GM12878 (cell line): ENCODE results near the gene GNAQ. TPM values are rescaled to one million over a fixed set of nuclear protein-coding genes. Genes with fewer than 3 reads are reported as not detected.

Source experiments
- ATAC-seq: fragments of 200-7000 bp; cut with Tn5 transposase; 3 replicates; pipeline ENCODE4 v1.9.1; 2020; ENCODE audit warnings: mild to moderate bottlenecking, moderate library complexity
- BruUV-seq: library from RNA; stranded (reverse); fragments of 400-500 nt; replicated peaks from 2 replicates; lab custom pipeline; 2021; lab: Mats Ljungman, UMichigan
- CTCF ChIA-PET: fragments of 300-600 bp; sonication (Branson Sonifier 250); formaldehyde crosslinking; extraction: SDS; loops from one replicate; lab custom pipeline; 2021; ENCODE audit warnings: inconsistent platforms; lab: Yijun Ruan, JAX
- POLR2A ChIA-PET: fragments of 350-600 bp; formaldehyde crosslinking; extraction: SDS; loops from one replicate; lab custom pipeline; 2021; ENCODE audit warnings: inconsistent platforms; lab: Charles Lee
- RAD21 ChIA-PET: fragments of 300-600 bp; sonication (Branson Sonifier 250); formaldehyde crosslinking; loops from one replicate; lab custom pipeline; 2023; ENCODE audit warnings: antibody characterized with exemption; ENCODE audit not compliant: unreplicated experiment; lab: Charles Lee
- SMC1A ChIA-PET: fragments of 300-600 bp; sonication (Branson Sonifier 250); formaldehyde crosslinking; loops from one replicate; lab custom pipeline; 2023; ENCODE audit not compliant: unreplicated experiment, uncharacterized antibody; lab: Charles Lee
- DNase-seq: peaks from one replicate; pipeline ENCODE4 v3.0.0-alpha.2; 2011; ENCODE audit warnings: low read depth, low spot score
- FAIRE-seq: peaks from 3 replicates; lab custom pipeline; 2011; peaks lifted over from hg19 to GRCh38; lab: Jason Lieb, UNC
- H2AFZ ChIP-seq: 2 replicates; pipeline ENCODE4 v1.6.0; 2011; ENCODE audit warnings: low read depth, low read length, control low read depth; ENCODE audit not compliant: control insufficient read depth
- H3K27ac ChIP-seq: 2 replicates; pipeline ENCODE4 v1.5.1; 2011; ENCODE audit warnings: control low read depth; ENCODE audit not compliant: control insufficient read depth, insufficient read depth
- H3K27me3 ChIP-seq, 2 experiments: replicated peaks in 1 of 2; 2 replicates each; pipeline versions ENCODE4 v1.6.0 to v1.6.1; 2011; ENCODE audit warnings: low read length in 1 of 2; ENCODE audit not compliant: control insufficient read depth in 2 of 2, insufficient read depth in 2 of 2
- H3K36me3 ChIP-seq, 2 experiments: 2 replicates each; pipeline ENCODE4 v1.5.1; 2011; ENCODE audit warnings: low read length in 1 of 2; ENCODE audit not compliant: control insufficient read depth in 2 of 2, insufficient read depth in 2 of 2
- H3K4me1 ChIP-seq: 2 replicates; pipeline ENCODE4 v1.6.1; 2011; ENCODE audit warnings: mild to moderate bottlenecking, low read length, moderate library complexity, mixed read lengths; ENCODE audit not compliant: control insufficient read depth, insufficient read depth
- H3K4me2 ChIP-seq: 2 replicates; pipeline ENCODE4 v1.6.0; 2011; ENCODE audit warnings: control low read depth; ENCODE audit not compliant: control insufficient read depth, insufficient read depth
- H3K4me3 ChIP-seq: fragments of 200-600 bp; sonication (generic); 2 replicates; pipeline ENCODE4 v1.5.1; 2016
- H3K79me2 ChIP-seq: 2 replicates; pipeline ENCODE4 v1.6.0; 2011; ENCODE audit warnings: low read length; ENCODE audit not compliant: control insufficient read depth, insufficient read depth
- H3K9ac ChIP-seq: 2 replicates; pipeline ENCODE4 v1.8.0; 2011; ENCODE audit warnings: low read length, control low read depth, mixed read lengths; ENCODE audit not compliant: control insufficient read depth, insufficient read depth
- H3K9me3 ChIP-seq: replicated peaks from 3 replicates; pipeline ENCODE4 v1.5.1; 2011; ENCODE audit warnings: mild to moderate bottlenecking, low read length; ENCODE audit not compliant: control insufficient read depth, insufficient read depth
- H4K20me1 ChIP-seq: 2 replicates; pipeline ENCODE4 v1.6.0; 2011; ENCODE audit not compliant: control insufficient read depth, insufficient read depth
- CHD4 ChIP-seq: fragments of 200-600 bp; sonication (generic); IDR thresholded peaks from 2 replicates; pipeline ENCODE4 v1.6.1; 2016; ENCODE audit warnings: mild to moderate bottlenecking
- RELA ChIP-seq: fragments of 450-650 bp; IDR thresholded peaks from 2 replicates; pipeline ENCODE4 v1.8.0; 2014; ENCODE audit warnings: borderline replicate concordance; ENCODE audit not compliant: partially characterized antibody
- SUPT20H ChIP-seq: IDR thresholded peaks from 2 replicates; pipeline ENCODE4 v1.6.1; 2011; ENCODE audit warnings: low read depth, mild to moderate bottlenecking, low read length, moderate library complexity, borderline replicate concordance; ENCODE audit not compliant: control insufficient read depth
- WGBS: methylation state at CpG from one replicate; pipeline ENCODE4 v1.1.6; 2016; ENCODE audit warnings: low lambda C conversion rate; ENCODE audit not compliant: insufficient replicate concordance, insufficient coverage; ENCODE audit errors: missing lambda C conversion rate; 5-methylcytosine and 5-hydroxymethylcytosine counted together
- in situ Hi-C: fragments of 300-500 bp; cut with MboI; formaldehyde crosslinking; loops from 9 replicates; pipeline ENCODE4 v1.14.3; 2018; ENCODE audit warnings: mixed read lengths
- intact Hi-C: fragments of 100-400 bp; cut with micrococcal nuclease; formaldehyde crosslinking; loops from one replicate; pipeline ENCODE4 v1.14.2; 2022; ENCODE audit not compliant: unreplicated experiment
- polyA plus RNA-seq, 11 experiments: library from polyadenylated mRNA; depleted of rRNA in 4 of 11; unstranded in 6 of 11; stranded (reverse) in 5 of 11; fragments of >200 nt; fragmentation: Nextera tagmentation in 4 of 11; fragmentation: Illumina TruSeq in 1 of 11; extraction: Ambion mirVana in 4 of 11; extraction: Trizol in 1 of 11; gene quantifications; 1 replicate in 1 of 11; 2 replicates in 10 of 11; pipeline versions ENCODE4 v1.2.1 to v1.2.3, GENCODE V29; 2011 to 2016; ENCODE audit warnings: inconsistent platforms in 2 of 11, missing spikeins in 2 of 11, low read depth in 1 of 11
- total RNA-seq, 4 experiments: library from RNA; depleted of rRNA in 3 of 4; stranded (reverse); fragments of >200 nt in 3 of 4; fragmentation: Illumina TruSeq in 1 of 4; extraction: Trizol in 1 of 4; gene quantifications; 2 replicates each; pipeline versions ENCODE4 v1.2.1 to v1.2.3, GENCODE V29; 2013 to 2021
- TF ChIP-seq, protein P1 (sequence below): fragments of 450-650 bp; formaldehyde crosslinking; IDR thresholded peaks from 2 replicates; pipeline ENCODE4 v1.4.0; 2020; ENCODE audit warnings: mild to moderate bottlenecking, moderate library complexity

Gene GNAQ
- total and polyA plus RNA-seq, 10 of the 15 experiments (the other 5 are each of a cell fraction or from before 2014, with no cell fraction given): 0.15 to 47.2 (median 0.49) TPM

DNA sequence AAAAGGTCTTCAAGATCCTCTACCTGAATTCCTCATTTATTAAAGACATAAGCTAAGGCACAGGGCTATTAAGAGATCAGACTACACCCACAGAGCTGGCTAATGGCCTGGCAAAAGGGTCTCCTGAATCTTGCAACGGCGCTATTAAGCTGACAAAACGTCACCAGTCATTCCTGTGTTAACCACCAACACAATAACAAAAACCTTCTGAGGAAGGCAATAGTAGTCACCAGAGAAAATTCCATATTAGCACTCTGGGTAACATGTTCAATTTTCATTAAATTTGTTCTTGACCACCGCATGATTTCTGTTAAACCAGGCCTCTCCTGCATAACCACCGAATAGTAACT, 77.0 kb downstream of the GNAQ start:
- ChIA-PET RAD21 (interaction anchor here (1.0 to 1.8 kb wide), 6 partner anchors 10 to 113 kb away, joined by 3 to 4 read pairs (median 4); no protein-coding TSS in a partner anchor), CTCF (interaction anchor here (1.3 to 1.9 kb wide), 2 partner anchors 22 to 62 kb away, joined by 3 to 6 read pairs; no protein-coding TSS in a partner anchor), POLR2A (no interaction called here), SMC1A (interaction anchor here (1.0 to 2.5 kb wide), 9 partner anchors 11 to 127 kb away, joined by 3 to 7 read pairs (median 4); no protein-coding TSS in a partner anchor)
- Histone ChIP-seq H2AFZ (no peak overlapping the region), H3K4me1 (no peaks in the 10 kb centered on the region), H3K27ac (no peak overlapping the region), H4K20me1 (no peaks in the 10 kb centered on the region), H3K36me3 (no peaks in the 10 kb centered on the region), H3K4me2 (no peak overlapping the region), H3K9ac (no peak overlapping the region), H3K79me2 (no peaks in the 10 kb centered on the region), H3K9me3 (no peaks in the 10 kb centered on the region), H3K4me3 (no peak overlapping the region), H3K27me3 (no peaks in the 10 kb centered on the region)
- TF ChIP-seq CHD4 (no peak), SUPT20H (no peak), RELA (no peak)
- TF ChIP-seq, protein P1, sequence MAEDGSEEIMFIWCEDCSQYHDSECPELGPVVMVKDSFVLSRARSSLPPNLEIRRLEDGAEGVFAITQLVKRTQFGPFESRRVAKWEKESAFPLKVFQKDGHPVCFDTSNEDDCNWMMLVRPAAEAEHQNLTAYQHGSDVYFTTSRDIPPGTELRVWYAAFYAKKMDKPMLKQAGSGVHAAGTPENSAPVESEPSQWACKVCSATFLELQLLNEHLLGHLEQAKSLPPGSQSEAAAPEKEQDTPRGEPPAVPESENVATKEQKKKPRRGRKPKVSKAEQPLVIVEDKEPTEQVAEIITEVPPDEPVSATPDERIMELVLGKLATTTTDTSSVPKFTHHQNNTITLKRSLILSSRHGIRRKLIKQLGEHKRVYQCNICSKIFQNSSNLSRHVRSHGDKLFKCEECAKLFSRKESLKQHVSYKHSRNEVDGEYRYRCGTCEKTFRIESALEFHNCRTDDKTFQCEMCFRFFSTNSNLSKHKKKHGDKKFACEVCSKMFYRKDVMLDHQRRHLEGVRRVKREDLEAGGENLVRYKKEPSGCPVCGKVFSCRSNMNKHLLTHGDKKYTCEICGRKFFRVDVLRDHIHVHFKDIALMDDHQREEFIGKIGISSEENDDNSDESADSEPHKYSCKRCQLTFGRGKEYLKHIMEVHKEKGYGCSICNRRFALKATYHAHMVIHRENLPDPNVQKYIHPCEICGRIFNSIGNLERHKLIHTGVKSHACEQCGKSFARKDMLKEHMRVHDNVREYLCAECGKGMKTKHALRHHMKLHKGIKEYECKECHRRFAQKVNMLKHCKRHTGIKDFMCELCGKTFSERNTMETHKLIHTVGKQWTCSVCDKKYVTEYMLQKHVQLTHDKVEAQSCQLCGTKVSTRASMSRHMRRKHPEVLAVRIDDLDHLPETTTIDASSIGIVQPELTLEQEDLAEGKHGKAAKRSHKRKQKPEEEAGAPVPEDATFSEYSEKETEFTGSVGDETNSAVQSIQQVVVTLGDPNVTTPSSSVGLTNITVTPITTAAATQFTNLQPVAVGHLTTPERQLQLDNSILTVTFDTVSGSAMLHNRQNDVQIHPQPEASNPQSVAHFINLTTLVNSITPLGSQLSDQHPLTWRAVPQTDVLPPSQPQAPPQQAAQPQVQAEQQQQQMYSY (CRISPR knock-in tag): no peak
- ATAC-seq: no peak
- DNase-seq: no peak
- 36% methylated on average over 5 of the region's 5 CpGs for WGBS
- no TSS peak for BruUV-seq
- FAIRE-seq: no peak
- in situ Hi-C loops: no loop called here
- intact Hi-C loops: no loop called here
